Ovary (tissue), 9 donors: ENCODE data around the gene NPPA. TPM values are rescaled to one million over a fixed set of nuclear protein-coding genes. Genes with fewer than 3 reads are reported as not detected.

Experiments used
- DNase-seq, 5 donors: peaks; one replicate each; pipeline ENCODE4 v3.0.0-alpha.2; 2019 to 2020
- H3K27ac ChIP-seq, 2 donors: fragments of 200-600 bp; one replicate each; pipeline versions ENCODE4 v1.5.1 to v1.8.0; 2019 to 2022
- H3K27me3 ChIP-seq: fragments of 200-600 bp; one replicate; pipeline ENCODE4 v1.8.0; 2022
- H3K36me3 ChIP-seq: fragments of 200-600 bp; sonication (generic); one replicate; pipeline ENCODE4 v1.5.1; 2019
- H3K4me1 ChIP-seq: one replicate; pipeline ENCODE4 v1.8.1; 2013; ENCODE audit warnings: mild to moderate bottlenecking, moderate library complexity; ENCODE audit not compliant: insufficient read depth
- H3K4me3 ChIP-seq: fragments of 200-600 bp; sonication (generic); one replicate; pipeline ENCODE4 v1.5.1; 2017
- H3K9me3 ChIP-seq, 2 donors: fragments of 200-600 bp in 1 of 2; sonication (generic) in 1 of 2; one replicate each; pipeline versions ENCODE4 v1.5.1 to v1.8.1; 2013 to 2019; ENCODE audit warnings: mild to moderate bottlenecking in 1 of 2, moderate library complexity in 1 of 2
- EP300 ChIP-seq: sonication (generic); formaldehyde crosslinking; IDR thresholded peaks from one replicate; pipeline ENCODE4 v1.6.1; 2017; ENCODE audit warnings: antibody characterized with exemption
- POLR2A ChIP-seq: fragments of 450-650 bp; IDR thresholded peaks from one replicate; pipeline ENCODE4 v1.6.1; 2017; ENCODE audit warnings: antibody characterized with exemption, mild to moderate bottlenecking, moderate library complexity
- WGBS, 3 donors: extraction: QIAGEN DNeasy Blood & Tissue Kit in 1 of 3; methylation state at CpG; one replicate each; pipeline versions ENCODE4 v1.1.5 to v1.1.7; 2013 to 2017; 5-methylcytosine and 5-hydroxymethylcytosine counted together
- intact Hi-C, 4 donors: fragments of 100-400 bp; cut with DNase I; formaldehyde crosslinking; loops; one replicate each; pipeline versions ENCODE4 v1.11.0 to v1.15.1; 2022 to 2023
- polyA plus RNA-seq, 2 donors: library from polyadenylated mRNA; stranded (reverse); fragments of 200-250 nt in 1 of 2; fragments of 350-450 nt in 1 of 2; fragmentation: Illumina TruSeq in 1 of 2; extraction: RNeasy Lipid Tissue Mini Kit (QIAGEN cat#74804) in 1 of 2; gene quantifications; one replicate each; pipeline ENCODE4 v1.2.3, GENCODE V29; 2013 to 2014
- total RNA-seq, 7 donors: library from RNA; depleted of rRNA in 2 of 7; stranded (reverse); fragments of >200 nt in 2 of 7; fragmentation: NEBNext Ultra II Directional in 3 of 7; extraction: Animal tissue kit (Norgen Biotek cat#: 25700) in 3 of 7; gene quantifications; one replicate each; pipeline versions ENCODE4 v1.1.0 to v1.2.4, GENCODE V29; 2016 to 2023
- TF ChIP-seq, protein P1 (sequence below), 3 donors: fragments of 450-650 bp in 2 of 3; fragments of 200-600 bp in 1 of 3; IDR thresholded peaks; one replicate each; pipeline versions ENCODE4 v1.5.1 to v1.8.0; 2016 to 2022; ENCODE audit warnings: antibody characterized with exemption in 3 of 3, mild to moderate bottlenecking in 1 of 3
- donor health status: DM: no; HTN: no; CAD: no; lungs with moderate emphysema.
- donor health status: DM: no; HTN: no; CAD: no.
- donor health status: Bipolar disorder and iron deficiency.
- donor health status: DM: yes; HTN: yes; CAD: no.
- donor health status: DM: no; HTN: no; CAD: no.
- donor health status: DM: yes; HTN: yes; CAD: no.

Gene NPPA
- total and polyA plus RNA-seq, 9 donors, result 0.83 to 2.5 (median 0.96) TPM; not detected in 4

GRCh38 chr1:11831945-11832725 is 15.4 kb downstream of the NPPA start:
- no peaks in the 10 kb centered on the region for H3K4me1 ChIP-seq
- TF ChIP-seq POLR2A (no peak), EP300 (no peak)
- TF ChIP-seq, protein P1, sequence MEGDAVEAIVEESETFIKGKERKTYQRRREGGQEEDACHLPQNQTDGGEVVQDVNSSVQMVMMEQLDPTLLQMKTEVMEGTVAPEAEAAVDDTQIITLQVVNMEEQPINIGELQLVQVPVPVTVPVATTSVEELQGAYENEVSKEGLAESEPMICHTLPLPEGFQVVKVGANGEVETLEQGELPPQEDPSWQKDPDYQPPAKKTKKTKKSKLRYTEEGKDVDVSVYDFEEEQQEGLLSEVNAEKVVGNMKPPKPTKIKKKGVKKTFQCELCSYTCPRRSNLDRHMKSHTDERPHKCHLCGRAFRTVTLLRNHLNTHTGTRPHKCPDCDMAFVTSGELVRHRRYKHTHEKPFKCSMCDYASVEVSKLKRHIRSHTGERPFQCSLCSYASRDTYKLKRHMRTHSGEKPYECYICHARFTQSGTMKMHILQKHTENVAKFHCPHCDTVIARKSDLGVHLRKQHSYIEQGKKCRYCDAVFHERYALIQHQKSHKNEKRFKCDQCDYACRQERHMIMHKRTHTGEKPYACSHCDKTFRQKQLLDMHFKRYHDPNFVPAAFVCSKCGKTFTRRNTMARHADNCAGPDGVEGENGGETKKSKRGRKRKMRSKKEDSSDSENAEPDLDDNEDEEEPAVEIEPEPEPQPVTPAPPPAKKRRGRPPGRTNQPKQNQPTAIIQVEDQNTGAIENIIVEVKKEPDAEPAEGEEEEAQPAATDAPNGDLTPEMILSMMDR (IDR thresholded peaks at IDR 0.05), result no peak
- H3K27ac ChIP-seq, result no peak overlapping the region
- H3K9me3 ChIP-seq, result no peaks in the 10 kb centered on the region
- peaks cover 2% of the 10 kb centered on the region for H3K36me3 ChIP-seq
- no peak overlapping the region for H3K4me3 ChIP-seq
- H3K27me3 ChIP-seq, result no peaks in the 10 kb centered on the region
- WGBS, 3 donors, result 69 to 84% (median 72%) methylated on average over 9 of the region's 9 CpGs
- DNase-seq, result no peak
- intact Hi-C loops, result loop anchor here in 1 of 4 donors (10.0 kb wide), 1 partner anchor 373 kb away; no protein-coding TSS in a partner anchor

- peaks cover 2% of the 10 kb centered on the region for H3K36me3 ChIP-seq
- no peaks in the 10 kb centered on the region for H3K27me3 ChIP-seq
- no peak for TF ChIP-seq EP300
- no peak for TF ChIP-seq POLR2A
- TF ChIP-seq, protein P1 (IDR thresholded peaks at IDR 0.05), result no peak
- H3K27ac ChIP-seq, result no peak overlapping the region
- H3K9me3 ChIP-seq, result no peaks in the 10 kb centered on the region
- WGBS, 3 donors, result 85 to 87% (median 87%) methylated on average over 19 of the region's 19 CpGs
- H3K4me1 ChIP-seq, result no peaks in the 10 kb centered on the region
- no peak for DNase-seq
- intact Hi-C loops, result no loop called here
- no peak overlapping the region for H3K4me3 ChIP-seq
Measured at GRCh38 chr1:11828511-11828910, 19.1 kb downstream of the NPPA start.

DNA sequence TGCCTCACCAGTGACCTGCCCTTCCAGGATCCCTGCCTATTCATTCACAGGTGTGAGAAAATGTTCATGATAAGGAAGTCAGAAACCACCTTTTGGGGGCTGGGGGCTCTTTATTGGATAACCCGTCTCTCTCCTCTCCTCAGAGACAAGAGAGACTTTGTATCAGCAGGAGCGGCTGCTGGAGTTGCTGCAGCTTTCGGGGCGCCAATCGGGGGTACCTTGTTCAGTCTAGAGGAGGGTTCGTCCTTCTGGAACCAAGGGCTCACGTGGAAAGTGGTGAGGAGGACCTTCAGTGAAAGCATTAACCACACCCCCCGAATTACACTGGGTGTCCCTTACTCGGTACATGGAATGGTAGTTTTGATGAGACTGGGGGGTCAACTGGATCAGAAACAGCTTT is 20.6 kb downstream of the NPPA start:
- Histone ChIP-seq H3K4me1 (no peaks in the 10 kb centered on the region), H3K27me3 (no peaks in the 10 kb centered on the region), H3K9me3 (no peaks in the 10 kb centered on the region), H3K36me3 (no peaks in the 10 kb centered on the region), H3K27ac (no peak overlapping the region), H3K4me3 (no peak overlapping the region)
- TF ChIP-seq POLR2A (no peak), EP300 (no peak)
- TF ChIP-seq, protein P1 (IDR thresholded peaks at IDR 0.05), result no peak
- no peak for DNase-seq
- WGBS, 3 donors, result 91 to 93% (median 92%) methylated on average over 9 of the region's 9 CpGs
- intact Hi-C loops, result no loop called here

GRCh38 chr1:11825131-11825530 is 22.5 kb downstream of the NPPA start:
- Histone ChIP-seq H3K36me3 (no peaks in the 10 kb centered on the region), H3K4me1 (no peaks in the 10 kb centered on the region), H3K4me3 (no peak overlapping the region), H3K27me3 (no peaks in the 10 kb centered on the region), H3K9me3 (no peaks in the 10 kb centered on the region), H3K27ac (no peak overlapping the region)
- DNase-seq, result no peak
- WGBS, 3 donors, result 86 to 93% (median 89%) methylated on average over 7 of the region's 7 CpGs
- intact Hi-C loops, result no loop called here
- no peak for TF ChIP-seq POLR2A
- TF ChIP-seq, protein P1 (IDR thresholded peaks at IDR 0.05), result no peak
- TF ChIP-seq EP300, result no peak
